Measurements from ENCODE around the gene CAPN9.

GRCh38 chr1:230730977-230731376, 16.2 kb upstream of the CAPN9 start:
- TF ChIP-seq CSDC2 (CRISPR knock-in tag; IDR thresholded peaks at IDR 0.05) (no peak), TCF4 (CRISPR knock-in tag; IDR thresholded peaks at IDR 0.05; ENCODE audit: borderline replicate concordance) (no peak), SNAI2 (CRISPR knock-in tag; IDR thresholded peaks at IDR 0.05) (no peak), GLIS3 (CRISPR knock-in tag; IDR thresholded peaks at IDR 0.05) (no peak), BACH2 (CRISPR knock-in tag; IDR thresholded peaks at IDR 0.05; ENCODE audit: borderline replicate concordance) (no peak)
